Mammary epithelial cell (primary cell): ENCODE results near the gene ALG1L2.

Experiments
- EZH2 ChIP-seq: IDR thresholded peaks from 2 replicates; pipeline ENCODE4 v1.6.1; 2012; ENCODE audit warnings: low read length, inconsistent platforms, borderline replicate concordance
- TF ChIP-seq, protein P1 (sequence below), 2 donors: IDR thresholded peaks in 1 of 2; conservative IDR thresholded peaks in 1 of 2; 2 replicates each; pipeline ENCODE4 v1.5.1; 2011 to 2012; ENCODE audit warnings: inconsistent platforms in 2 of 2, low read length in 2 of 2, mild to moderate bottlenecking in 2 of 2, control low read depth in 1 of 2, low read depth in 1 of 2; ENCODE audit not compliant: insufficient read depth in 1 of 2; ENCODE audit errors: extremely low read depth in 1 of 2

DNA sequence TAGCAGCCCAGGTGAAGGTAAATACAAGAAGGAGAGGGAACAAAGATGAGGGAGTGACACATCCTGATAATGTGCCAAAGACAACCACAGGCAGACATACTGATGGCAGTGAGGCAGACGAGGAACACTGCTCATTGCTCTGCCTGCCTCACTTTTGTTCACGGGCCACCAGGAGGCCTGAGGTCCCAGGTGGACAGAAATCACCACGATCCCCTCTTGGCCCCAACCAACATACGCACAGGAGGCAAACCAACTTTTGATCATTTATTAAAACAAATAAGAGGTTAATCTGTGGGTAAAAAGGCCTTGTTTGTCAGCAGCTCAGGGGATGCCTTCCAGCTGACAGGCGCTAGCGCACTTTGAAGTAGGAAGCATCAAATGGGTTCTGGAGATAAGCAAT lies 4.2 kb downstream of the ALG1L2 start:
- TF ChIP-seq, protein P1, sequence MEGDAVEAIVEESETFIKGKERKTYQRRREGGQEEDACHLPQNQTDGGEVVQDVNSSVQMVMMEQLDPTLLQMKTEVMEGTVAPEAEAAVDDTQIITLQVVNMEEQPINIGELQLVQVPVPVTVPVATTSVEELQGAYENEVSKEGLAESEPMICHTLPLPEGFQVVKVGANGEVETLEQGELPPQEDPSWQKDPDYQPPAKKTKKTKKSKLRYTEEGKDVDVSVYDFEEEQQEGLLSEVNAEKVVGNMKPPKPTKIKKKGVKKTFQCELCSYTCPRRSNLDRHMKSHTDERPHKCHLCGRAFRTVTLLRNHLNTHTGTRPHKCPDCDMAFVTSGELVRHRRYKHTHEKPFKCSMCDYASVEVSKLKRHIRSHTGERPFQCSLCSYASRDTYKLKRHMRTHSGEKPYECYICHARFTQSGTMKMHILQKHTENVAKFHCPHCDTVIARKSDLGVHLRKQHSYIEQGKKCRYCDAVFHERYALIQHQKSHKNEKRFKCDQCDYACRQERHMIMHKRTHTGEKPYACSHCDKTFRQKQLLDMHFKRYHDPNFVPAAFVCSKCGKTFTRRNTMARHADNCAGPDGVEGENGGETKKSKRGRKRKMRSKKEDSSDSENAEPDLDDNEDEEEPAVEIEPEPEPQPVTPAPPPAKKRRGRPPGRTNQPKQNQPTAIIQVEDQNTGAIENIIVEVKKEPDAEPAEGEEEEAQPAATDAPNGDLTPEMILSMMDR (conservative IDR thresholded peaks at IDR 0.05 in 1 of 2, IDR thresholded peaks at IDR 0.05 in 1 of 2; ENCODE audit: extremely low read depth in 1 of 2, insufficient read depth in 1 of 2, low read depth in 1 of 2, low read length in 2 of 2) = no peak
- no peak for TF ChIP-seq EZH2
